HG03432 (cell line): ENCODE results near the gene DDX17.

Experiments
- ATAC-seq: cut with Tn5 transposase; IDR thresholded peaks from one replicate; pipeline ENCODE4 v1.9.1; 2021; ENCODE audit warnings: mild to moderate bottlenecking, moderate library complexity; ENCODE audit not compliant: unreplicated experiment

The DDX17 gene

DNA sequence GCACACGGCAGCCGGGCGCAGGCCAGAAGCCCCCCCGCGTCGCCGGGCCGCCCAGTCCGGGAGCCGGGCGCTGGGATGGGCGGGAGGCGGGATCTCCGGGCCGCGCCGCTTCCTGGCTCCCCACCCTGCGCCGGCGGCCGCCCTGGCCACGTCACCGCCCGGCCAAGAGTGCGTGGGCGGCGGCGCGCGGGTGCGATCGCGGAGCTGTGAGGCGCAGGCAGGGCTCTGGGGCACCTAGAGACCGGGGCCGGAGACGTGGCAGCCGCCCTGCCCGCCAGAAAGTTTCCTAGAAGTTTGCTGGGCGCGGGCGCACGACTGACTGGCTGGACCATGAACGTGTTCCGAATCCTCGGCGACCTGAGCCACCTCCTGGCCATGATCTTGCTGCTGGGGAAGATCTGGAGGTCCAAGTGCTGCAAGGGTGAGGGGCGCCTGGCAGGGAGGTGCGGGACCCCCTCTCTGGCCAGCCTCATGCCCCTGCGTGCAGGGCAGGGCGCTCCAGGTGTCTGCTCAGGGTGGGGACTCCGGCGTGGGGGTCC lies 38.1 kb downstream of the DDX17 start, which contains the start of gene KDELR3:
KDELR3 (plus strand) TSS at position 193 of the 539 bp plus-strand sequence; CDS start at position 331, 138 bp downstream.
- no peak for ATAC-seq

DNA sequence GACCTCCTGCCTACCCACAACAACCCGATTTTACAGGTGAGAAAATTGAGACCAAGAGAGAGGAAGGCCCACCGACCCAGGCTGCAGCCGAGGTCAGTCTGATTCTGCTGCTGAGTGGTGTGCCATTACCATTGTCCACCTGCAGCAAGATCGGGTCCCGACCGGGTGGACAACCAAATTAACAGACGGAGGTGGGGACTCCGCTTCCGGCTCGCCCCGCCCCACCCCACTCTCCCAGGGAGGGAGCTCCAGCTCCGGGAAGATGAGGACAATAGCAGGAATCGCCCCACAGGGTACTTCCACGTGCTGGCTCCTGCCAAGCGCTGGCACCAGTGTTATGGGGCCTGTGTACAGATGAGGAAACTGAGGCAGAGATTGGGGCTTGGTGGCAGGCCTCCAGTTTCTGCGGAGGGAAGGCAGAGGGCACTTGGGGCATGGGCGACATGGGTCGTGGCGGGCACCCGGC lies 38.6 kb downstream of the DDX17 start:
- ATAC-seq, result no peak

DNA sequence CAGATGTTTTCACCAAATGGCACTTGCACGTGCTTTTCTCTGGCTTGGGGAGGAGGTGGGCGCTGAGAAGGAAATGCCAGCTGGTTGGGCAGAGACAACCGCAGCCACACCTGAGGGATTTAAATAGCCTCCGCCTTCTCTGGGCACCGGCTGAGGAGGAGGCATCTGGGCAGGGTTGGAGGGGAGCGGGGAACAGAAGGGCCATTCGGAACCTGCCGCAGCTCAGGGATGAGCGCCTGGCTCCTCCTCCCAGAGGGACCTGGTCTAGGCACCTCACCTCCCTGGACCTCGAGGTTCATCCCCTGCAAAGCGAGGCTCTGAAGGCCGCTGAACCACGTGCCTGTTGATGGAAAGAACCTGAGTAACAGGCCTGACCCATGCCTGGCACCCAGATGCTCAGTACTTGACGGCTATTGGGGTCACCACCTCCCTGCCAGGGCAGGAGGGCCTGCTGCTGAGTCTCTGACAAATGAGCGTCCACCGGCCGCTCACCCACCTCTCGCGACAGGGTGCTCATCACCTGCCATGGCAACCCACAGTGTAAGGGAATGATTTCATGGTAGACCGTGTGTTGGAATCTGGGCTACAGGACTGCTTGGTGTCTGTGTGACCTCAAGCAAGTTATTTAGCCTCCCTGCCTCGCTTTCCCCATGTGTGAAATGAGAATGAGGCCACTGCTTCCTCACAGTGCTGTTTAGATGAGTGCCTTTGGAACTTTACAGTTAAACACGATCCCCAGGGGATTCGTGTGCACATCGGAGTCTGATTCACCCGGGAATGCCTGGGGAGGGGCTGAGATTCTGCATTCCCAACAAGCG lies 40.2 kb downstream of the DDX17 start:
- no peak for ATAC-seq

DNA sequence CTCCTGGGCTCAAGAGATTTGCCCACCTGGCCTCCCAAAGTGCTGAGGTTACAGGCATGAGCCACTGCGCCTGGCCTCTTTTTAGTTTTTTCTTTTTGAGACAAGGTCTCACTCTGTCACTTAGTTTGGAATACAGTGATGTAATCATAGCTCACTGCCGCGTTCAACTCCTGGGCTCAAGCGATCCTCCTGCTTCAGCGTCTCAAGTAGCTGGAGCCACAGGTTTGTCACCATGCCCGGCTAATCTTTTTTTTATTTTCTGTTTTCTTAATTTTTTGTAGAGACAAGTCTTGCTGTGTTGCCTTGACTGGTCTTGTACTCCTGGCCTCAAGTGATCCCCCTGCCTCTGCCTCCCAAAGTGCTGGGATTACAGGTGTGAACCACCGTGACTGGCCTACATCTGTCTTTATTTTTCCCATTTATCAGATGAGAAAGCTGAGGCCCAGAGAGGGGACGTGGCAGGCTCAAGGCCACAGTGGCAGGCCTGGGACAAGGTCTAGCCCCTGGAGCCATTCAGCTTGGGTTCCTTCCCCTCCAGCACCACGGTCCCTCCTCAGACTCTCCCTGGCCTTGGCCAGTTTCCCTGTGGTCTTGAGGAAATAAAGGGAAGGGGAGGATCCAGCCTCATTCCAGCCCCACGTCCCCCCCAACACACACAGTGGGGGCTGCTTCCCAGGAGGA lies 41.0 kb downstream of the DDX17 start:
- no peak for ATAC-seq

- no peak for ATAC-seq
These were observed 42.9 kb downstream of the DDX17 start for GRCh38 chr22:38462960-38463784.

DNA sequence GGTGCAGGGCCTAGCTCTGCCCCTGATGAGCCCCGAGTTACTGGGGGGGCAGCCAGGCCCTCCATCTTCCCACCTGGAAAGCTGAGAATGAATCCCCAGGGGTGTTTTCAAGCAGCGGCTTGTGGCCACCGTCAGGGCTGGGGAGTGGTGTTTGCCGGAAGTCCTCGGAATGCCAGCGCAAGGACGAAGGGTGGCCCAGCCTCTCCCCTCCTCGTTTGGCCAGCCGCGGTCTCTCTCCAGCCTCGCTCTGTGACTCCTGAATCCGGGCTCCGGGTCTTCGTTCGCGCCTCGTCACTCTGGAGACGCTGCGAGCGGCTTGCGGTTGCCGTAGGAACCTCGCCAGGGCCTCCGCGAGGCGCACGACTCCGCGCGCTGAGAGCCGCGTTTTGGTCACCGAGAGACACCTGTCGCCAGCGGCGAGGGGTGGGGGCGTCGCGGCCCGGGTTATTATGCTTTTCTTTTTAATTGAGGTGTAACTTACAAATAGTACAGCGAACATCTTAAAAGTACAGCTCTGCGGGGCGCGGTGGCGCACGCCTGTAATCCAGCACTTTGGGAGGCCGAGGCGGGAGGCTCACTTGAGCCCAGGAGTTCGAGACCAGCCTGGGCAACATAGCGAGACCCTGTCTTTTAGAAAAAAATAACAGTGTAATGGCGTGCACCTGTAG lies 44.6 kb downstream of the DDX17 start:
- ATAC-seq, result no peak

DNA sequence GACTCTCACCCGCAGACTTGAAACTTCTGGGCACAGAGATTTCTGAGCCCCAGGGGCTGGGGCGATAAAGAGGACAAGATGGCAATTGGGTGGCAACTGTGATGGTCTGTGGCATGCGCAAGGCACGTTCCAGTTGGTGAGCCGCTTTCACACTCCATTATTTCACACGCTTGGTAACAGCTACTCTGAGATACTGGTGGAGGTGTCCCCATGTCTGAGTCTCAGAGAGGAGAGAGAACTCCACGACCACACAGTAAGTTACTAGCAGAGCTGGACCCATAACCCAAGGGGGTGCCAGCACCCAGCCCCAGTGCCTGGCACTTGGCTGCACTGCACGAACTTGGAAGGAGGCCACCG lies 45.1 kb downstream of the DDX17 start:
- no peak for ATAC-seq

- no peak for ATAC-seq
These were observed 45.7 kb downstream of the DDX17 start for GRCh38 chr22:38460426-38460840.

- ATAC-seq, result no peak
These were observed 49.0 kb downstream of the DDX17 start for GRCh38 chr22:38456841-38457699.

GRCh38 chr22:38456272-38456835 lies 49.8 kb downstream of the DDX17 start:
- ATAC-seq, result no peak

- no peak for ATAC-seq
These were observed 50.4 kb downstream of the DDX17 start for GRCh38 chr22:38455530-38456271.

DNA sequence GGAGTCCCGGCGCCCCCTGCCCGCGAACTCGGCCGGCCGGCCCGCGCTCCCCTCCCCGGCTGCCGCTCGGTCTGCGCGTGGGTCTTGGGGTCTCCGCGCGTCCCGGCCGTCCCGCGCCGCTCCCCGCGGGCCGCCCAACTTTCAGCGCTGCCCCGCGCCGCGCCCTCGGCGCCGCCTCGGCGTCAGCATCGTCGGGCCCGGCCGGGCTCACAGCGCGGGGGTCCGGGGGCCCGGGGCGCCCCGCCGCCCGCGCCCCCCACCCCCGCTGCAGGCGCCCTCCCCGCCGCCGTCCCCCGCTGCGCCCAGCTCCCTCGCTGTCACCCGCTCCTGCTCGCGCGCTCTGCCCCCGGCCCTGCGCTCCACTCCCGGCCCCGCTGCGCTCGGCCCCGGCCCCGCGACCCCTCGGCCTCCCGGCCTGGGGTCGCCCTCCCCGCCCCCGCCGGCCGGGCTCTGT lies 51.0 kb downstream of the DDX17 start, which contains the start of gene KCNJ4:
KCNJ4 (minus strand) TSS at position 124 of the 454 bp plus-strand sequence. CDS start 27,067 bp downstream, outside the sequence.
- no peak for ATAC-seq

- ATAC-seq, result no peak
These were observed 51.6 kb downstream of the DDX17 start for GRCh38 chr22:38454353-38455075.

GRCh38 chr22:38453996-38454352 lies 52.1 kb downstream of the DDX17 start:
- ATAC-seq, result no peak

DNA sequence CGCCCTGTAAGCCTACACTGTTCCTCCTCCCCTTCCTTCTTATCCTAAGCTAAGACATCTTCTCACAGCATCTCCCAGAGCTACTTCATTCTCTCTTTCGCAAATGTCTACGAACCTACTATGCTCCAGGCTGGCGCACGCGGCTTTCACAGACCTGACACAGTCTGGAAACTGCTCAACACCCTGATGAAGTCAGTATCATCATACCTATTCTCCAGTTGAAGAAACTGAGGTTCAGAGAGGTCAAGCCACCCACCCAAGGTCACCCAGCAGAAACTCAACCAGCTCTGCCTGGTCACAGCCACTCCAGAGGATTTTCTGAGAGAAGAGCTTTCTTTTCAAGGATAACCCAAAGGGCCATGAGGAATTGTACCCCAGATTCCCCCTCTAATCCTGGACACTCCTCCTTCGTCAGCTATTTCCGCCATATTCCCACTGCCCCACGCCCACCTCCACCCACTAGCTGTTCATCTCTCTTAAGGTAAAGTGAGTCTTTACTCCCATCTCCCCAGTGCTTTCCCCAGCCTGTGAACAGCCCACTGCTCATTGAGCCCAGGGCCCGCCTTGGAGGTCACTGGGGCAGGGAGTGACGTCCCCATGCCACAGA lies 52.9 kb downstream of the DDX17 start:
- no peak for ATAC-seq

GRCh38 chr22:38452373-38453065 lies 53.6 kb downstream of the DDX17 start:
- ATAC-seq, result no peak

- no peak for ATAC-seq
These were observed 54.2 kb downstream of the DDX17 start for GRCh38 chr22:38451864-38452263.
